Measurements from ENCODE around the gene MAPK8IP2. TPM values are rescaled to one million over a fixed set of nuclear protein-coding genes. Genes with fewer than 3 reads are reported as not detected.
"Not testable (repeated sequence)": the region's sequence is repeated elsewhere in the genome, so short reads cannot be mapped to it uniquely, and the experiment has no call there.

The MAPK8IP2 gene
- polyA plus RNA-seq, 1 of the 3 experiments (the other 2 are of a cell fraction): 2.7 TPM

DNA sequence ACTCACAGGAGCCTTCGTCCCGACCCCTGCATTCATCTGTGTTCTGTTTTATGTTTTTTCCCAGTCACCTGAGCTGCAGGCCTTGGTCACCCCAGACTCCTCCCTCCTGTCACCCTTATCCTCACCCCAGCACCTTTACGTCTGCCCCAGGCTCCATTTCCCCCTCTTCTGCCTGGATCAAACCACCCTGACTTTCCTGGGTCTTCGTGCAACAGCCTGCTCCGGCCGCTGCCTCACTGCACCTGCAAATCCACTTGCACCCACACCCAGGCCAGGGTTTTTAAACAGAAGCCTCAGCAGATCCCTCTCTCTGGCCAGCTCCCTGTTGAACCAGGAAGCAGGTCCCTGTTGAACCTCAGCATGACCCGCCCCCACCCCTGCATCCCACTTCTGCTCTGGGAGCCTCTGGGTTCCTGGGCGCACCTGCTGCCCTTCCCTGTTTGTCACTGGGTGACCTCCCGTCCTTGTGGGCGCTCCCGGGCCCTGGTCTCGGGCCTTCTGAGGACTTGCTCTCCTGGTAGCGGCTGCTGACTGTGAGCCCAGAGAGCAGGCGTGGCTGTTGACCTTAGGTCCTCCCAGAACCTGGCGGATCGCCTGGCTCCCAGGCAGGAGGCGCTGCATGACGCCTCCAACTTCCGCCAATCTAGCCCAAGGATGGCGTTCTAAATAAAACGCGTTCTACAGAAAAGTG is 12.8 kb downstream of the MAPK8IP2 start:
- H3K4me3 ChIP-seq (ENCODE audit: low read depth in 2 of 2, low read length in 1 of 2): no peak overlapping the region
- H4K20me1 ChIP-seq (ENCODE audit: insufficient read depth): no peaks in the 10 kb centered on the region
- no peak overlapping the region for H3K4me2 ChIP-seq
- no peak overlapping the region for H3K27ac ChIP-seq (ENCODE audit: low read depth in 2 of 2, low read length in 1 of 2)
- H3K9me3 ChIP-seq: no peaks in the 10 kb centered on the region
- H3K27me3 ChIP-seq (ENCODE audit: insufficient read depth): no peaks in the 10 kb centered on the region
- no peaks in the 10 kb centered on the region for H3F3A ChIP-seq (replicated peaks; ENCODE audit: insufficient read depth)
- peak; percentile 39 for DNase-seq
- no peaks in the 10 kb centered on the region for H3K79me2 ChIP-seq (ENCODE audit: insufficient read depth)
- 78% methylated on average over 17 of the region's 22 CpGs for WGBS (ENCODE audit: low lambda C conversion rate)
- POLR2A ChIA-PET: interaction anchor here (0.5 to 1.5 kb wide), 3 partner anchors 9 to 20 kb away, joined by 3 to 6 read pairs (median 3); no protein-coding TSS in a partner anchor
- TF ChIP-seq SMC3 (IDR thresholded peaks at IDR 0.05; ENCODE audit: low read depth, low read length): no peak
- TF ChIP-seq TCF12 (IDR thresholded peaks at IDR 0.05): no peak
- TF ChIP-seq JUND (IDR thresholded peaks at IDR 0.05): no peak
- TF ChIP-seq ELF1 (IDR thresholded peaks at IDR 0.05): no peak
- no peak for TF ChIP-seq NFIC (IDR thresholded peaks at IDR 0.05; ENCODE audit: borderline replicate concordance)
- TF ChIP-seq RXRA (IDR thresholded peaks at IDR 0.05; ENCODE audit: borderline replicate concordance, low read depth): no peak
- TF ChIP-seq, protein P1, sequence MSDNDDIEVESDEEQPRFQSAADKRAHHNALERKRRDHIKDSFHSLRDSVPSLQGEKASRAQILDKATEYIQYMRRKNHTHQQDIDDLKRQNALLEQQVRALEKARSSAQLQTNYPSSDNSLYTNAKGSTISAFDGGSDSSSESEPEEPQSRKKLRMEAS (IDR thresholded peaks at IDR 0.05; ENCODE audit: low read depth): no peak
- TF ChIP-seq, protein P2, sequence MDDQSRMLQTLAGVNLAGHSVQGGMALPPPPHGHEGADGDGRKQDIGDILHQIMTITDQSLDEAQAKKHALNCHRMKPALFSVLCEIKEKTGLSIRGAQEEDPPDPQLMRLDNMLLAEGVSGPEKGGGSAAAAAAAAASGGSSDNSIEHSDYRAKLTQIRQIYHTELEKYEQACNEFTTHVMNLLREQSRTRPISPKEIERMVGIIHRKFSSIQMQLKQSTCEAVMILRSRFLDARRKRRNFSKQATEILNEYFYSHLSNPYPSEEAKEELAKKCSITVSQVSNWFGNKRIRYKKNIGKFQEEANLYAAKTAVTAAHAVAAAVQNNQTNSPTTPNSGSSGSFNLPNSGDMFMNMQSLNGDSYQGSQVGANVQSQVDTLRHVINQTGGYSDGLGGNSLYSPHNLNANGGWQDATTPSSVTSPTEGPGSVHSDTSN (IDR thresholded peaks at IDR 0.05): no peak
- no peak for TF ChIP-seq FOXM1 (IDR thresholded peaks at IDR 0.05; ENCODE audit: low read depth)
- no peak for TF ChIP-seq POLR2AphosphoS5 (IDR thresholded peaks at IDR 0.05; ENCODE audit: low read depth, low read length)
- TF ChIP-seq SIN3A (IDR thresholded peaks at IDR 0.05; ENCODE audit: borderline replicate concordance, low read depth, low read length): no peak
- H3K36me3 ChIP-seq (replicated peaks in 1 of 2; ENCODE audit: control insufficient read depth in 1 of 2, insufficient read depth in 2 of 2, low read length in 1 of 2): no peaks in the 10 kb centered on the region
- H3K9me2 ChIP-seq: no peaks in the 10 kb centered on the region
- H3K9ac ChIP-seq: no peak overlapping the region
- no peak overlapping the region for H2AFZ ChIP-seq (ENCODE audit: low read depth)
- CTCF ChIA-PET: interaction anchor here (1.1 to 2.9 kb wide), 5 partner anchors 12 to 271 kb away, joined by 3 to 9 read pairs (median 3); partner anchors contain the start of gene SCO2
- no peaks in the 10 kb centered on the region; a peak in 1 of 4 replicates for H3K4me1 ChIP-seq (ENCODE audit: control insufficient read depth in 1 of 2, insufficient read depth in 2 of 2, low read depth in 1 of 2, low read length in 1 of 2)

DNA sequence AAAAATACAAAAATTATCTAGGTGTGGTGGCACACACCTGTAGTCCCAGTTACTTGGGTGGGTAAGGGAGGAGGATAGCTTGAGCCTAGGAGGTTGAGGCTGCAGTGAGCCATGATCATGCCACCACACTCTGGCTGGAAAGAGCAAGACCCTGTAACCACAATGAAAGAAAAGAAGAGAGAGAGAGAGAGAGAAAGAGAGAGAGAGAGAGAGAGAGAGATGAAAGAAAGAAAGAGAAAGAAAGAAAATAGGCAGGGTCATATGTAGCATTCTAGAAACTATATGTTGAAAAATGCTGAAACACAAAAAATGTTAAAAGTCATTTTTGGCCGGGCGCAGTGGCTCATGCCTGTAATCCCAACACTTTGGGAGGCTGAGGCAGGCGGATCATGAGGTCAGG is 13.7 kb downstream of the MAPK8IP2 start:
- H3K27me3 ChIP-seq (ENCODE audit: insufficient read depth); H3K9ac ChIP-seq; H2AFZ ChIP-seq (ENCODE audit: low read depth); DNase-seq; H3K9me2 ChIP-seq; H4K20me1 ChIP-seq (ENCODE audit: insufficient read depth); H3K9me3 ChIP-seq; H3K27ac ChIP-seq (ENCODE audit: low read depth in 2 of 2, low read length in 1 of 2); H3F3A ChIP-seq (replicated peaks; ENCODE audit: insufficient read depth); H3K4me1 ChIP-seq (ENCODE audit: control insufficient read depth in 1 of 2, insufficient read depth in 2 of 2, low read depth in 1 of 2, low read length in 1 of 2); H3K36me3 ChIP-seq (replicated peaks in 1 of 2; ENCODE audit: control insufficient read depth in 1 of 2, insufficient read depth in 2 of 2, low read length in 1 of 2); H3K79me2 ChIP-seq (ENCODE audit: insufficient read depth); H3K4me2 ChIP-seq; H3K4me3 ChIP-seq (ENCODE audit: low read depth in 2 of 2, low read length in 1 of 2): not testable (repeated sequence)
- WGBS (ENCODE audit: low lambda C conversion rate): 62% methylated on average over 3 of the region's 3 CpGs
- ChIA-PET POLR2A (interaction anchor here (0.7 kb wide), 1 partner anchor 198 kb away, joined by 5 read pairs; no protein-coding TSS in a partner anchor), CTCF (interaction anchor here (2.9 kb wide), 1 partner anchor 88 kb away, joined by 9 read pairs; the partner anchor contains the start of gene SCO2)
